HG02610 (cell line): ENCODE measurements around the gene LNX2.

Experiments used
- ATAC-seq: cut with Tn5 transposase; IDR thresholded peaks from one replicate; pipeline ENCODE4 v1.9.1; 2021; ENCODE audit warnings: mild to moderate bottlenecking, moderate library complexity; ENCODE audit not compliant: unreplicated experiment

Gene LNX2

DNA sequence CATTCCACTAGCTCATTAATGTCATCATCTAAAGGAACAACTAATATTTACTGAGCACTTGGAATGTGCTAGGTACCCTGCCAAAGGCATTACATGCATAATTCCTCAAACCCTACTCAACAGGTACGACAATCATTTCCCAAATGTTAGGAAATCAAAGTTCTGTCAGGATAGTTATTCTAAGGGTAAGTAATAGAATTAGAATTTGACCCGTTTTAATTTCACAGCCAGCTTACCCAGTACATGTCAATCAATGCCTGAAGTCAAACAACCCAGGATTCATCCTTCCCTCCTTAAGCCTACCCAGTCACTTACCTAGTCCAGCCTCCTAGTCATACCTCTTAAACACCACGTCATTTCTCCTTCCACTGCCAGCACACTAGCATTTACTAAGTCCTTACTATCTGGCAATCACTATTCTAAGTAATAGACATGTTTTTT, 2.4 kb downstream of the LNX2 start:
- ATAC-seq = no peak

DNA sequence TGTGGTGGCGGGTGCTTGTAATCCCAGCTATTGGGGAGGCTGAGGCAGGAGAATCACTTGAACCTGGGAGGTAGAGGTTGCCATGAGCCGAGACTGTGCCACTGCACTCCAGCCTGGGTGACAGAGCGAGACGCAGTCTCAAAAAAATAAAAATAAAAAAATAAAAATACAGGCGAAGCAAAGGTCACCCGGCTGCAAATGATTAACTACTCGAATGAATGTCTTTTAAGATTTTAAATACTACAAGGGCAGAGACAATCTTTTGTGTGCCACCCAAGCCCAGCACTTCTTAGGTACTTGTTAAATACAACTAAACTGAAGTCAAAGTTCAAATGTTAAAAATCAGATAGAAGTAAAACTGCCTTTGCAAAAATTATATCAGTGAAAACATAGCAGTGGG, 6.7 kb downstream of the LNX2 start:
- ATAC-seq = no peak

DNA sequence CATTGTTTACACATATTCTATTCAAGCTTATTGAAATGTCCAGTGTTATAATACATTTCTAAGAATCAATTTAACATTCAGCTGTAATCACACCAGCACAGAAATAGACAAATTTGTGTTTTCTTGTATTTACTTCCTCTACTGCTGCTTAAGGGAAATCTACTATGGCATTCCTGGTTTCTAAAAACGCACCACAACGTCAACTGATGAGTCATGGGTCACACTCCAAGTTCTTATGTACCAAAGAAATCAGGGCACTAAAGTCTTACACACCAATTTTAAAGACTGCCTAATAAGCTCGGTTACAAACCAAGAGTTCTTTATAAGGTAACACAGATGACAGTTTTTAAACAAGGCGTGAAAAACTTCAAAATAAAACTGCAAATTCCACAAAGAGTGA, 13.2 kb downstream of the LNX2 start:
- ATAC-seq = no peak

DNA sequence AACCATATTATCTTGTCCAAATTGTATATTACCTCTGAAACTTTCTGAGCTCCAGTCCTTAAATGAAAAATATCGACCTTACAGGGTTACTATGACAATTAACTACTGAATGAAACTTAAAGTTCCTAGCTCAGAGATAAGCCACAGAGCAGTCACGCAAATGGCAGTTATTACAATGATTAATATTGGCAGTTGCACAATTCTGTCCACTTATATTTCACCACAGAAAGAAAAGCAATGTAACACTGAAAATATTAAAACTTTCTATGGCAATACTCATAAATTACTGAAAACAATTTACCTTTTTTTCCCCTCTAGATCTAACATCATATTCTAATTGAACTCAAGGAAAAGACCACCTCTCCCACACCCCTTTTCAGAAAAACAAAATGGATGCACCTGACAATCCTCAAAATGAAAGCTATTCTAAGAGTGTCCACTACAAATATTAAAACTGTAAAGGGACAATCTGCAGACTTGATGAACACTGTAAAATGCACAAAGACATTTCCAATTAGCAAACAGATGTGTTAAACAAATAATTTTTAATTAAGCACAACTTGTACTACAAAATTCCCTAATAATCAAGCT, 14.6 kb downstream of the LNX2 start:
- ATAC-seq = no peak

DNA sequence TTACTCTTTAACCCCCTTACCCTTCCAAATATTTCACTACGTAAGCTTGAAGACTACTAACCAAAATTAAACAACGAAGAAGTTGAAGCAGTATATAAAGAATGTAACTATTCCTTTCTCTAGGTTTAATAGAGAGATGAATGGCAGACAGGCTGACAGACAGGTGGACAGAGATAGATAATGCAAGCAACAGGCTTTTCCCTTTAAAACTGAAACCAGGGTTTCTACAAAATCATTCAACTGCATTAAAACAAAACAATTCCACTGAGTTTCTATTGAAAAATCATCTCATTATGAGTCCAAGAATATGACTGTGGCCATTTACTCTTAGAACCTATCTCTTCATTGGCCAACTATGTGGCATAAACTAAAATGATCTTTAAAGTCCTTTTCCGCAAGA, 15.2 kb downstream of the LNX2 start:
- ATAC-seq = peak; percentile 54

DNA sequence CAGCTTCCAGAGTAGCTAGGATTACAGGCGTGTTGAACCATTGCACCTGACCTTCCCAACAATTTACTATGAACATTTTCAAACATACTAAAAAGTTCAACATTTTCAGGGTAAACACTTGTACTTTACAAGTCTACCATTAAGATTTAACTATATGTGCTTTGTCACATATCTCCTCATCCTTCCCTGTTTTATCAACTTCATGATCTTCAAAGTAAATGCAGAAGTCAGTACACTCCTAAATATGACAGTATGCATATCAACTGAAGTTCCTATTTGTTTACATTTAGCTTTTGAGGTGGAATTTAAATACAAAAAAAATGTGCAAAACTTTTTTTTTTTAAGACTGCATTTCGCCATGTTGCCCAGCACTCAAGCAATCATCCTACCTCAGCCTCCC, 18.5 kb downstream of the LNX2 start:
- ATAC-seq = no peak

DNA sequence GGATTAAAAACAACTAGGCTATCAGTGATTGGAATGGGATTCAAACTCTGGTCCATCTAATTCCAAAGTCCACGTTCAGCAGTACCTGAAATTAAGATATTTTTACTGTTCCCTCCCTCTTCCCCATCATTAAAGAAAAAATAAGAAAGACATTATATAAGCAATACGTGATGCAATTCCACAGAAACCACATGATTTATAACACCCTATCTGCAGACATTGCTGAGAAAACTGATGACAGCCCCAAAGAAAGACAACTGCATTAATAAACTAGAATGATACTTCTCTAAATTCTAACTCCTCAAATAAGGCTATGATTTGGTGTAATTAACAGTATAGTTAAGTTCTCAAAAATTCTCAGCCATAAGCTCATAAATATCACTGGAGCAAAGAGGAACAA, 19.1 kb downstream of the LNX2 start:
- no peak for ATAC-seq

DNA sequence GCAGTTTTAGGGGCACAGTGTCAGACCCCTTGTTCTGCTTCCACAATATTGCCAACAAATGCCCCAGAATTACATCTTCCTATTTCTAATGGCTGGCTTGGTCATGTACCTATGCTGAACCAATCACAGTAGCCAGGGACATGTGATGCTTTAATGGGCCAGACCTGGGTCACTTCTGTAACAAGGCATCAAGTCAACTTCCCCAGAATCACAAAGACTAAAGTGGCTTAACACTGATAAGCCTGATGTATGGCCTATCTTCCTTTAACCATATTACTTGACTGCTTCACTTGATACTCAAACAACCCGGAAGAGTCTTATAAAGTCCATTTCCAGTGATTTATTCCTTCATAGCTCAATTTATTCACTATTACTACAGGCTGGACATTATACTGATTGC, 19.6 kb downstream of the LNX2 start:
- ATAC-seq = no peak

DNA sequence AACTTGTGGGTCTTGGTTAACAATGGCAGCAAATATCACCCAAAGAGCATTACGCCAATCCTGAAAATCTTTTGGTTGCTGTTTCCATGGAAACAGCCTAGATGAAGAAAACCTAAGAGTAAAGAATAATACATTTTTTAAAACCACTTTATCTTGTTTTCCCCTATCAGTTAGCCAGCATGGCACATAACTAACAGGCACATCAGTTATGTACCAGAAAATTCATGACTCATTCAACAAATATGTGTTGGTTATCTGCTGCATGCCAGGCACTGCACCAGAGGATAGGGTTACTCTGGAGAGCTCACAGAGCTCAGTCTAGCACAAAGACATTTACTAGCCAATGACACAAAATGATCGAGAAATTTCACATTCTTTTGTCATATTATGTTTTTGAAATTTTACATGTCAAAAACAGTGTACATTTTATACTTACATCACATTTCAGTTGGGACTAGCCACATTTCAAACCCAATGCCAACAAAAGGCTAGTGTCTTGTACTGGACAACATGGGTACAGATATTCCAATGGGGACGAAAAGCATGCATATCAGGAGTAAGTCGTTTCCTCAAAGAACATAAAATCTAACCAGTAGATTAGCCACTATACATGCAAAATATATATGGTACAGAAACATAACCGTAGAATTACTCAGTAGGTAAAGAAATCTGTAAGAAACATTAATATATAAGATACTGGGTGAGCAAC, 20.3 kb downstream of the LNX2 start:
- ATAC-seq = no peak

DNA sequence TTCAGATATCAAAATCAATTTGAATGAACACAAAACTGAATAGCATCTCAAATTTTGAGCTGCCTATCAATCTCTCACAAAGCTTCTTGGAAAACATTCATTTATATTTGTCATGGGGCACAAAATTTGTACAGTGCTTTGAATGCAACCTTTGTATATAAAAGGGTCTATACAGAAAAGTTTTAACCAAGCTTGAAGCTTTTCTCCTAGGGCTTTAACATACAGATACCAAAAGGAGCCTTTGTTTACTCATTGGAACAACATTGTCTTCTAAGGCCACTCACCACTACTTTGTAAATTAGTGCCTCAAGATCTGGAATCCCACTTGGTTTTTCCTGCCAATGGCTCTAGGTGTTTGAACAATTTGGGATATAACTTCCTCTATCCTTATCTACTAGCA, 21.2 kb downstream of the LNX2 start:
- no peak for ATAC-seq

DNA sequence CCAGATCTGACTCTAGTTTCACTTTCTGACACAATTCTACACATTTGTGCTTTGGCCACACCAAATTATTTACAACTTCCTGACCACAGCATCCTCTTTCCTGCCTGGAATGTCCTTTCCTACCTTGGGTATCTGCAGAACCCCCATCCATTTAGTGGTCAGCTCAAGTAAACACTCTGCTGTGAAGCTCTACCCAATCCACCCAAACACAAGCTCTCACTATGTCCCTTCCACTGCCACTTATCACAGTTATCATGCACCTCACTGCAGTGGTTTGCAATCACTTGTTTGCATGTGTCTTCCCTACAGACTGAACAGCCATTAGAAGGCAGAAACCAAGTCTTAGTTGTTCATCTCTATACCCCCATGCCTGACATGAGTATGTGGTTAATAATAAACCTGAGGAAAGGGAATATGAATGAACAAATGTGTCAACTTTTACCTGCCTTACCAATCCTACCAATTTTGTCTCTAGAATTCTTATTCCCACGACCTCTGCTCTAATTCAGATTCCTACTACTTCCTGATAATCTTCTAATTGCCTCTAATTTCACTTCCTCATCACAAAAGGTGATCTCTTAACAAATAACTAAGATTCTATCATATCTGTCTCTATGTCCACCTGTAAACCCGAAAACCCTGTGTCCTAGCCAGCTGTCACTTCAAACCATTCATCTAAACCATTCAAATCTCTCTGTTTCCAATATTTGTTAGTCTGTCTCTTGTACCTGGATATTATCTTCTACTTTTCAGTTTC, 25.1 kb downstream of the LNX2 start:
- no peak for ATAC-seq

DNA sequence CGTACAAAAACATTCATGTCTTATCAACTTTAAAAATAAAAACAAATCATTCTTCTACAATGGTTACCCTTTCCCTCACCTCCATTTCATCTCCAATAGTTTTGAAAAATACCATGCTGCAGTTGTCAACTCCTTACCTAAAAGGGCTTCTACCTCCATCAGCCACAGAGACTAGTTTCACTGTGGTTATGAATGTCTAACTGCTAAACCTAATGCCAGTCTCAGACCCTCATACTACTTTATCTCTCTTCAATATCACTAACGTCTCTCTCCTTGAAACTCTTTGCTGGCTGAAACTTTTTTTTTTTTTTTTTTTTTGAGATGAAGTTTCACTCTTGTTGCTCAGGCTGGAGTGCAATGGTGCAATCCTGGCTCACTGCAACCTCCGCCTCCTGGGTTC, 27.1 kb downstream of the LNX2 start:
- no peak for ATAC-seq

DNA sequence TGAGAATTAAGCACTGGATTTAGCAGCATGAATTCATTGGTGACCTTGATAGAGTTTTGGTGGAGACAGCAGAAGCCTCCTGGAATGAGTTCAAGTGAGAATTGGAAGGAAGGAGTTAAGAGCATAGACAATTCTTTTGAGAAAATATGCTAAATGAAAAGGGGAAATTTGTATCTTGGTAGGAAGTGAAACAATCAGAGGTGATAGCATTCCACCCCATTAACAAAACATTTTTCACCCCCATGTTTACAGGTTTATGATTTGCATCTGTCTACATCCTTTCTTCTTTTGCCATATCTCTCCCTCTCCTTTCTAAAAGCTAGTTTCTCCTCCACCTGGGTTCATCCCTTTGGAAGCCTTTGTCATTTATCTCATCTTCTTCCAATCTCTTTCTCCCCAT, 27.5 kb downstream of the LNX2 start:
- ATAC-seq = no peak

DNA sequence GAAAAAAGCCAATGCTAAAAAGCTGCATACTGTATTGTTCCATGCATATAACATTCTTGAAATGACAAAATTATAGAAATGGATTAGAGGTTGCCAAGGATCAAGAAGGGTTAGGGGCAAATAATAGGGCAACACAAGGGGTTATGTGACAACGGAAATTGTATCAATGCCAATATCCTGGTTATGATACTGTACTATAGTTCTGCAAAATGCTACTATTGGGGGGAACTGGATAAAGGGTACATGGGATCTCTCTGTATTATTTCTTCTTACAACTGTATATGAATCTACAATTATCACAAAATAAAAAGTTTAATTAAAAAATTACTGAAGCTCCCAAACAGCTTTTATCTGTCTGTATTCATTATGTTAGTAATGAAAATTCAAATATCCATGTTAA, 31.9 kb downstream of the LNX2 start:
- no peak for ATAC-seq

DNA sequence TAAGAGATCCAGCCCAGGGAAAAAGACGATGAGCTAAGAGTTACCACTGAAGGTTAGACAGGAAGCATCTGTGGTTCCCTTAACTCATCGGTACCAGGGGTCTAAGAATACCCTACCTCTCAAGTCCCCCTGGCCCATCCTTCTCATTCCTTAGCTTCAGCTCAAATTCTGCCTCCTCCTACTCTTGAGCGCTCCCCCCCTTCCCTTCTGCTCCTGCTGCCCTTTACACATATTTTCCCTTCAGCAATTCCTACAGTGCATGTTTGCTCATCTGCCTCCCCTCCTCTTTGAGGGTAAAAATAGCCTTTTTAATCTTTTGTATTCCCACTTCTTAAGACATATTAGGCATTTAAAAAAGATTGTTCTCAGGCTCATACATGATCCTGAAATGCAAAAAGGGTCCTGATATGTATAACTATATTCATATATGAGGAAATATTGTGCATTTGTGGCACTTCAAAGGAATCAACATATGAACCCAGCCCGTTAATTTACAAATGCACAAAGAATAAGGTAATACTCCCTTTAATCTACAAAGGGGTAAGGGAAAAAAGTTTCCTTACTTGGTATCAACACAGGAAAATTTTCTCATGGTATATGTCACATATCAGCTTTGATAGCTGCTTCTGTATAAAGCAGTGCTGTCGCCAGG, 33.1 kb downstream of the LNX2 start:
- ATAC-seq = no peak

DNA sequence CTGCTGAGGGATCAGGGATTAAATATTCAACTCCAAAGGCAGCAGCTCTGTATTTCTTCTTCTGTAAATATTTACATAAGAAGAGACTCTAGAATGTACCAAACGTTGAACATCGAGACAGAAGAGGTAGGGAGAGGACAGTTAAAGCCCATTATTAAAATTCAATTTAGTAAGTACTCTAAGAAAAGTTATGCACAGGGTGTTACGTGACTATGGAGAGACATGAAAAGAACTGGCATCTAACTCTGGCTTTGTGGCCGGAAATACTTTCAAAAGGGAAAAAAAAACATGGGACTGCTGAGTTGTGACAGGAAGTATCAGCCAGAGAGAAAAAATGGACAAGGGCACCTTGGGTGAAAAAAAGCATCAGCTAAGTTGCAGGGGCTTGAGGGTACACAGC, 36.7 kb downstream of the LNX2 start:
- ATAC-seq = no peak

DNA sequence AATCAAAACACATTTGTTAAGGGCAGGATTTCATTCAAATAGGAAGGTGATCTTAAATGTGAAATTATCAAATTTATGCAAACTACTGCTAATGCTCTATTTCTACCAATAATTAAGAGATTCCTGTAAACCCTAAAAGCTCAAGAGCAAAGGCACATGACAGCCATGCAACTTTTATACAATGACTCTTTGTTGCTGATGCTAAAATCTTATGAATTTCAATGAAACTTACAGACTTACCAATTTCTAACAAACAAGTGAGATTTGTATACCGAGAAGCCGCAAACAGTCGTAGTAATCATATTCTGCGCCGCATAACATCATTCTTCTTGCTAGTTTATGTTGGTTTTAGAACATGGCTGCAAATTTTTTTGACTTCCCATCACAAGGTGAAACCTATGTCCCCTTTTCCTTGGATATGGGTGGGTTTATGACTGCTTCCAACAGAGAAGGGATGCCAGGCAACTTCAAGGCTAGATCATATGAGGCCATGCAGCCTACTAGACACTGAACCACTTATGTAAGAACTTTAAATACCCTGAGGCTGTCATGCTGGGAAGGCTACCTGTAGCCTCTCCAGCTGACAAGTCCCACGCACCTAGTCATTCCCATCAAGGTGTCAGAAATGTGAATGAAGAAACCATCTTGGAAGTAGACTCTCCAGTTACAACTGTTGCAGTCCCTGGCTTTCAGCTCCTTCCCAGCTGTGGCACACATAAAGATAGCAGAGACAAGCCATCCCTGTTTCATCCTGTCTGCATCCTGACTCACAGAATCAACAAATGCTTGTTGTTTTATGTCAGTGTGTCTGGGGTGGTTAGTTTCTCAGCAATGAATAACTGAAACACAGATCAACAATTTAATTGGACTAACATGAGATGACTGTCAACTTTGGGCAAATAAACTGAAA, 42.0 kb downstream of the LNX2 start:
- no peak for ATAC-seq

DNA sequence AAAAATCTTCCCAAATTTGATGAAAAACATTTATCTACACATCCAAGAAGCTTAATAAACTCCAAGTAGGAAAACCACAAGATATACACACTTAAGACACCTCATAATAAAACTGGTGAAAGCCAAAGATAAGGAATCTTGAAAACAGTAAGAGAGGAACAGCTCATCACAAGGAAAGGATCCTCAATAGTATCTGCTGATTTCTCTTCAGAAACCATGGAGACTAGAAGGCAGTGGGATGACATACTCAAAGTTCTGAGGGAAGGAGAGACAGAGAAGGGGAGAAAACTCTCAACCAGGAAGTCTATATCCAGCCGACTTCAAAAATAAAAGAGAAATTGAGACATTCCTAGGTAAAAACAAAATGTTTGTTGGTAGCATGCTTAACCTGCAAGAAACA, 45.7 kb downstream of the LNX2 start:
- no peak for ATAC-seq

DNA sequence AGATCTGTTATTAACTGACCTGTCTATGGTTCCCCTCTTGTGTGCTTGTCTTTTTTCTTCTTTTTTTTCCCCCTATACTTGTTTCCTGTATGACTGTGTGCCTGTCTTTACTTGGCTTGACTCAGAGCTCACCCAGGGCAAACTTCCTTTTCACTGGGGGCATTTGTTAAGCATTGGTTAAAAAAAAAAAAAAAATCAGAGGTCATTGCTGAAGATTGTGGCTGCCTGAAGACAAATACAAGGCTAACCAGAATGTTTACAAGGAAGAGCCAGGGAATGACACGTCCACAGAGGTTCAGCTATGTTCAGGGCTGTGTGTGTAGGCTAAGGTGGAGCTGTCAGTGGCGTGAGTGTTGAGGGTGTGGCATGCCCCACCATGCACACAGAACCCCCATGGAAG, 47.1 kb downstream of the LNX2 start:
- no peak for ATAC-seq

DNA sequence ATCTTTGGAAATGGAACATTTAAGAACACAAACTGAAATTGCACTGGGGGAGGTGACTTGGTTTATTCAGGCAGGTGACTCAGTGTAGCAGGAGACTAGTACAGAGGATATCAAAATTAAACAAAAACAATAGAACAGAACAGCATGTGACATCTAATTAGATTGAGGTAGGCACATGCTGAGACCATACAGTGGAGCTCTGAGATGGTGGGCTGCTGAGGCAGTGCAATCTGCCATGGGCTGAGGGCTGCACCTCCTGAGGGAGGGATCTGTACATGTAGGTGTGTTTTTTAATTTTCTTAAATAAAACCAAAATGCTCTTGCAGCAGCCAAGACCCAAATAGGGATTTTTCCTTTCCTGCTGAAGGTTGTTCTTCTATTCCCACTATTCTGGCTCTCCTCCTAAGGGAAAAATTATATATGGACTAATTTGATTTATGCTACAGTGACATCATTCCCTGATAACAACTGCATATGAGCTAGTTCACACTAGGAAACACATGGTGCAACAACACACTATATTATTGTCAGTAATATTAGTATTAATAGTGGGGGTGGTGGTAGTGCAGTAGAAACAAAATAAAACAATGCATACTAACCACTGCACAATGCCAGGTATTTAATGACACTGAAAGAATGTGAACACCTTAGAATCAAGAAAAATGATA, 48.0 kb downstream of the LNX2 start:
- ATAC-seq = no peak
